Vagina (tissue), 2 donors: ENCODE data around the gene GFOD1.

Experiments
- POLR2A ChIP-seq, 2 donors: fragments of 450-650 bp; IDR thresholded peaks; one replicate each; pipeline ENCODE4 v1.6.1; 2017; ENCODE audit warnings: antibody characterized with exemption in 2 of 2, mild to moderate bottlenecking in 2 of 2, moderate library complexity in 2 of 2
- TF ChIP-seq, protein P1 (sequence below), 3 experiments: fragments of 450-650 bp in 2 of 3; fragments of 200-600 bp in 1 of 3; sonication (generic) in 1 of 3; IDR thresholded peaks; one replicate each; pipeline ENCODE4 v1.5.1; 2017 to 2019; ENCODE audit warnings: antibody characterized with exemption in 3 of 3, mild to moderate bottlenecking in 2 of 3, moderate library complexity in 2 of 3

DNA sequence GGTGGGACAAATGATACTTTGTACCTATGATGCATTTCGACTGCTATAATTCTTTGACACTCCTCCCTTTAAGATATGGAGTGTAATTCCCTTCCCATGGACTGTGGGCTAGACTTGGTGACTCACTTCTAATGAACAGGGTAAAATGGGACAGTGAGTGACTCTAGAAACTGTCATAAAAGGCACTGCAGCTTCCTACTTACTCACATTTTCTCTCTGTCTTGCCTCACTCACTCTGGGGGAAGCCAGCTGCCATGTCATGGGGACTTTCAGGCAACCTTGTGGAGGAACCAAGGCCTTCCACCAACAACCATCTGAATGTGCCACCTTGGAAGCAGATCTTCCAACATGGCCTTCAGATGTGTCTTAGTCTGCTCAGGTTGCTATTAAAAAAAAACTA lies 12.9 kb upstream of the GFOD1 start:
- TF ChIP-seq, protein P1, sequence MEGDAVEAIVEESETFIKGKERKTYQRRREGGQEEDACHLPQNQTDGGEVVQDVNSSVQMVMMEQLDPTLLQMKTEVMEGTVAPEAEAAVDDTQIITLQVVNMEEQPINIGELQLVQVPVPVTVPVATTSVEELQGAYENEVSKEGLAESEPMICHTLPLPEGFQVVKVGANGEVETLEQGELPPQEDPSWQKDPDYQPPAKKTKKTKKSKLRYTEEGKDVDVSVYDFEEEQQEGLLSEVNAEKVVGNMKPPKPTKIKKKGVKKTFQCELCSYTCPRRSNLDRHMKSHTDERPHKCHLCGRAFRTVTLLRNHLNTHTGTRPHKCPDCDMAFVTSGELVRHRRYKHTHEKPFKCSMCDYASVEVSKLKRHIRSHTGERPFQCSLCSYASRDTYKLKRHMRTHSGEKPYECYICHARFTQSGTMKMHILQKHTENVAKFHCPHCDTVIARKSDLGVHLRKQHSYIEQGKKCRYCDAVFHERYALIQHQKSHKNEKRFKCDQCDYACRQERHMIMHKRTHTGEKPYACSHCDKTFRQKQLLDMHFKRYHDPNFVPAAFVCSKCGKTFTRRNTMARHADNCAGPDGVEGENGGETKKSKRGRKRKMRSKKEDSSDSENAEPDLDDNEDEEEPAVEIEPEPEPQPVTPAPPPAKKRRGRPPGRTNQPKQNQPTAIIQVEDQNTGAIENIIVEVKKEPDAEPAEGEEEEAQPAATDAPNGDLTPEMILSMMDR (IDR thresholded peaks at IDR 0.05): no peak
- TF ChIP-seq POLR2A (IDR thresholded peaks at IDR 0.05): no peak
